Osteocyte (in vitro differentiated cells): ENCODE results near the gene ZNF184. TPM values are rescaled to one million over a fixed set of nuclear protein-coding genes. Genes with fewer than 3 reads are reported as not detected.
A peak's percentile ranks its signal among the peaks of the same experiment; 100 is the strongest.

Experiments
- DNase-seq: peaks from one replicate; pipeline ENCODE4 v3.0.0; 2021; ENCODE audit warnings: mixed read lengths; ENCODE audit not compliant: unreplicated experiment; ENCODE audit errors: extremely low spot score
- H3K27ac Mint-ChIP-seq: one replicate; pipeline ENCODE4 v1.8.0; 2021; ENCODE audit warnings: mild to moderate bottlenecking, mixed read lengths; ENCODE audit not compliant: unreplicated experiment
- H3K27me3 Mint-ChIP-seq: one replicate; pipeline ENCODE4 v1.8.0; 2021; ENCODE audit warnings: mixed read lengths; ENCODE audit not compliant: unreplicated experiment
- H3K36me3 Mint-ChIP-seq: one replicate; pipeline ENCODE4 v1.8.0; 2021; ENCODE audit warnings: mixed read lengths; ENCODE audit not compliant: unreplicated experiment
- H3K4me1 Mint-ChIP-seq: one replicate; pipeline ENCODE4 v1.8.0; 2021; ENCODE audit warnings: mixed read lengths; ENCODE audit not compliant: unreplicated experiment
- H3K4me3 Mint-ChIP-seq: one replicate; pipeline ENCODE4 v1.8.0; 2021; ENCODE audit warnings: mild to moderate bottlenecking, moderate library complexity, mixed read lengths; ENCODE audit not compliant: unreplicated experiment
- H3K9me3 Mint-ChIP-seq: one replicate; pipeline ENCODE4 v1.8.0; 2021; ENCODE audit warnings: mixed read lengths; ENCODE audit not compliant: unreplicated experiment
- CTCF ChIP-seq: fragments of 200-600 bp; sonication (generic); IDR thresholded peaks from 2 replicates; pipeline ENCODE4 v1.5.0; 2021; ENCODE audit warnings: antibody characterized with exemption, mild to moderate bottlenecking, moderate library complexity
- total RNA-seq: library from RNA; stranded (reverse); gene quantifications from 2 replicates; pipeline ENCODE4 v1.2.1, GENCODE V29; 2021

The ZNF184 gene
- total RNA-seq, 1 donor from 2014 or later, result 9.5 TPM

GRCh38 chr6:27503436-27504030 lies 30.6 kb upstream of the ZNF184 start:
- H3K9me3 Mint-ChIP-seq, result no peaks in the 10 kb centered on the region
- H3K4me3 Mint-ChIP-seq, result peak overlapping the region; percentile 75
- DNase-seq, result no peak
- no peaks in the 10 kb centered on the region for H3K36me3 Mint-ChIP-seq
- no peak for TF ChIP-seq CTCF
- H3K27ac Mint-ChIP-seq, result peak overlapping the region; percentile 24
- peaks cover 19% of the 10 kb centered on the region for H3K4me1 Mint-ChIP-seq
- peaks cover 41% of the 10 kb centered on the region for H3K27me3 Mint-ChIP-seq

- TF ChIP-seq CTCF, result no peak
- Mint-ChIP-seq H3K36me3 (no peaks in the 10 kb centered on the region), H3K4me1 (peaks cover 19% of the 10 kb centered on the region), H3K4me3 (peak overlapping the region; percentile 75), H3K9me3 (no peaks in the 10 kb centered on the region), H3K27me3 (peaks cover 47% of the 10 kb centered on the region), H3K27ac (peak overlapping the region; percentile 24)
- no peak for DNase-seq
Observed at GRCh38 chr6:27502508-27503435, 29.9 kb upstream of the ZNF184 start.

- peaks cover 20% of the 10 kb centered on the region for H3K4me1 Mint-ChIP-seq
- H3K4me3 Mint-ChIP-seq, result no peak overlapping the region
- no peak for DNase-seq
- H3K9me3 Mint-ChIP-seq, result no peaks in the 10 kb centered on the region
- no peaks in the 10 kb centered on the region for H3K36me3 Mint-ChIP-seq
- no peak for TF ChIP-seq CTCF
- H3K27me3 Mint-ChIP-seq, result peaks cover 52% of the 10 kb centered on the region
- no peak overlapping the region for H3K27ac Mint-ChIP-seq
Observed at GRCh38 chr6:27501187-27501586, 28.3 kb upstream of the ZNF184 start.

GRCh38 chr6:27500177-27500576 lies 27.3 kb upstream of the ZNF184 start:
- H3K4me3 Mint-ChIP-seq, result no peak overlapping the region
- no peak for DNase-seq
- peaks cover 61% of the 10 kb centered on the region for H3K27me3 Mint-ChIP-seq
- H3K4me1 Mint-ChIP-seq, result peaks cover 29% of the 10 kb centered on the region
- TF ChIP-seq CTCF, result no peak
- H3K36me3 Mint-ChIP-seq, result no peaks in the 10 kb centered on the region
- H3K27ac Mint-ChIP-seq, result no peak overlapping the region
- H3K9me3 Mint-ChIP-seq, result no peaks in the 10 kb centered on the region
